PFSK-1 (cell line): Measurements from ENCODE around the gene ANKFN1.

Source experiments
- FOXP2 ChIP-seq: optimal IDR thresholded peaks from 2 replicates; pipeline ENCODE3; 2011; ENCODE audit warnings: borderline replicate concordance, control low read depth, inconsistent platforms; ENCODE audit not compliant: insufficient read depth; ENCODE audit errors: extremely low read length, extremely low read depth
- POLR2AphosphoS5 ChIP-seq: IDR thresholded peaks from 2 replicates; pipeline ENCODE4 v1.6.1; 2012; ENCODE audit warnings: low read depth, mild to moderate bottlenecking, control low read depth, low read length, moderate library complexity
- SIN3A ChIP-seq: IDR thresholded peaks from 2 replicates; pipeline ENCODE4 v1.6.1; 2012; ENCODE audit warnings: mild to moderate bottlenecking, low read length, moderate library complexity, borderline replicate concordance; ENCODE audit not compliant: insufficient read depth
- TAF1 ChIP-seq: IDR thresholded peaks from 2 replicates; pipeline ENCODE4 v1.6.1; 2012; ENCODE audit warnings: low read length, control low read depth, borderline replicate concordance; ENCODE audit not compliant: insufficient read depth
- TF ChIP-seq, protein P1 (sequence below), 2 experiments: IDR thresholded peaks; 2 replicates each; pipeline versions ENCODE4 v1.6.1 to v1.8.0; 2011 to 2012; ENCODE audit warnings: low read depth in 2 of 2, low read length in 2 of 2, control low read depth in 1 of 2, inconsistent platforms in 1 of 2, mild to moderate bottlenecking in 1 of 2, moderate library complexity in 1 of 2; ENCODE audit not compliant: insufficient read depth in 1 of 2

The ANKFN1 gene

GRCh38 chr17:56125830-56126819 is 27.1 kb upstream of the ANKFN1 start:
- TF ChIP-seq POLR2AphosphoS5 = no peak
- TF ChIP-seq SIN3A = no peak
- no peak for TF ChIP-seq FOXP2
- TF ChIP-seq, protein P1, sequence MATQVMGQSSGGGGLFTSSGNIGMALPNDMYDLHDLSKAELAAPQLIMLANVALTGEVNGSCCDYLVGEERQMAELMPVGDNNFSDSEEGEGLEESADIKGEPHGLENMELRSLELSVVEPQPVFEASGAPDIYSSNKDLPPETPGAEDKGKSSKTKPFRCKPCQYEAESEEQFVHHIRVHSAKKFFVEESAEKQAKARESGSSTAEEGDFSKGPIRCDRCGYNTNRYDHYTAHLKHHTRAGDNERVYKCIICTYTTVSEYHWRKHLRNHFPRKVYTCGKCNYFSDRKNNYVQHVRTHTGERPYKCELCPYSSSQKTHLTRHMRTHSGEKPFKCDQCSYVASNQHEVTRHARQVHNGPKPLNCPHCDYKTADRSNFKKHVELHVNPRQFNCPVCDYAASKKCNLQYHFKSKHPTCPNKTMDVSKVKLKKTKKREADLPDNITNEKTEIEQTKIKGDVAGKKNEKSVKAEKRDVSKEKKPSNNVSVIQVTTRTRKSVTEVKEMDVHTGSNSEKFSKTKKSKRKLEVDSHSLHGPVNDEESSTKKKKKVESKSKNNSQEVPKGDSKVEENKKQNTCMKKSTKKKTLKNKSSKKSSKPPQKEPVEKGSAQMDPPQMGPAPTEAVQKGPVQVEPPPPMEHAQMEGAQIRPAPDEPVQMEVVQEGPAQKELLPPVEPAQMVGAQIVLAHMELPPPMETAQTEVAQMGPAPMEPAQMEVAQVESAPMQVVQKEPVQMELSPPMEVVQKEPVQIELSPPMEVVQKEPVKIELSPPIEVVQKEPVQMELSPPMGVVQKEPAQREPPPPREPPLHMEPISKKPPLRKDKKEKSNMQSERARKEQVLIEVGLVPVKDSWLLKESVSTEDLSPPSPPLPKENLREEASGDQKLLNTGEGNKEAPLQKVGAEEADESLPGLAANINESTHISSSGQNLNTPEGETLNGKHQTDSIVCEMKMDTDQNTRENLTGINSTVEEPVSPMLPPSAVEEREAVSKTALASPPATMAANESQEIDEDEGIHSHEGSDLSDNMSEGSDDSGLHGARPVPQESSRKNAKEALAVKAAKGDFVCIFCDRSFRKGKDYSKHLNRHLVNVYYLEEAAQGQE (IDR thresholded peaks at IDR 0.05; ENCODE audit: insufficient read depth in 1 of 2, low read depth in 2 of 2, low read length in 2 of 2) = no peak
- no peak for TF ChIP-seq TAF1

- TF ChIP-seq SIN3A (no peak), FOXP2 (no peak), TAF1 (no peak), POLR2AphosphoS5 (no peak)
- TF ChIP-seq, protein P1 (IDR thresholded peaks at IDR 0.05; ENCODE audit: insufficient read depth in 1 of 2, low read depth in 2 of 2, low read length in 2 of 2) = no peak
Observed at GRCh38 chr17:56130026-56130425, 23.2 kb upstream of the ANKFN1 start.

DNA sequence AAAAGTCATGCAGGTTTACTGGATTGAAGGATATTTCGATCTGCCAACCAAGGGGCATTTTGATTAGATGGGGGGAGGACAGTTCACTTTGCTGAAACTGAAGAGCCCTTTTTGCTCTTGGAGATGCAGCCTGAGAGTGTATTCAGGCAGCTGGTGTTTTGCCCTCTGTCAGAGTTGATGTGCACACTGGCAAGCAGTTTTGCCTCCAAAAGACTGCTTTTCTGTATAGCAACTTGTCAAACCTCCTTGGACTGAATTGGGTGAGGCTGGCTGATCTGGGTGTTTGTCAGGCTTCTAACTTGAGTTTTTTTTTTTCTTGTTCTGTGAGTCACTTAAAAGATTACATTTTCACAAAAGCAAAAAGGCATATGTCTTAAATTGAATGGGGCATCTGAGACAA is 22.6 kb upstream of the ANKFN1 start:
- TF ChIP-seq TAF1 (no peak), POLR2AphosphoS5 (no peak), SIN3A (no peak), FOXP2 (no peak)
- TF ChIP-seq, protein P1 (IDR thresholded peaks at IDR 0.05; ENCODE audit: insufficient read depth in 1 of 2, low read depth in 2 of 2, low read length in 2 of 2) = no peak

- TF ChIP-seq SIN3A (no peak), TAF1 (no peak), FOXP2 (no peak), POLR2AphosphoS5 (no peak)
- TF ChIP-seq, protein P1 (IDR thresholded peaks at IDR 0.05; ENCODE audit: insufficient read depth in 1 of 2, low read depth in 2 of 2, low read length in 2 of 2) = no peak
Observed at GRCh38 chr17:56131431-56131830, 21.8 kb upstream of the ANKFN1 start.
